OCI-LY1 (cell line): Measurements from ENCODE around the gene ZNF609.

Source experiments
- H2AFZ ChIP-seq: fragments of 200-600 bp; sonication (generic), shearing (Covaris generic); 2 replicates; pipeline ENCODE4 v1.6.0; 2014; ENCODE audit warnings: antibody characterized with exemption, mild to moderate bottlenecking, low read length
- H3F3A ChIP-seq: fragments of 200-600 bp; sonication (generic), shearing (Covaris generic); 2 replicates; pipeline ENCODE4 v1.6.0; 2014; ENCODE audit warnings: mild to moderate bottlenecking, antibody characterized with exemption, low read length, moderate library complexity; ENCODE audit not compliant: insufficient read depth
- H3K27ac ChIP-seq: fragments of 200-600 bp; sonication (generic); 2 replicates; pipeline ENCODE4 v1.5.1; 2014; ENCODE audit warnings: low read length, mixed run types, mild to moderate bottlenecking, low read depth; ENCODE audit not compliant: poor library complexity, severe bottlenecking
- H3K27me3 ChIP-seq: fragments of 200-600 bp; sonication (generic); 2 replicates; pipeline ENCODE4 v1.6.0; 2014; ENCODE audit warnings: antibody characterized with exemption, mild to moderate bottlenecking, low read length, moderate library complexity; ENCODE audit not compliant: insufficient read depth
- H3K36me3 ChIP-seq: fragments of 200-600 bp; sonication (generic); 2 replicates; pipeline ENCODE4 v1.6.1; 2014; ENCODE audit warnings: mild to moderate bottlenecking, antibody characterized with exemption, low read length, moderate library complexity, mixed read lengths; ENCODE audit not compliant: insufficient read depth
- H3K4me1 ChIP-seq: fragments of 200-600 bp; sonication (generic); 2 replicates; pipeline ENCODE4 v1.5.1; 2014; ENCODE audit warnings: mild to moderate bottlenecking, low read length, moderate library complexity; ENCODE audit not compliant: insufficient read depth, severe bottlenecking
- H3K4me2 ChIP-seq: fragments of 200-600 bp; sonication (generic), shearing (Covaris generic); 2 replicates; pipeline ENCODE4 v1.6.1; 2014; ENCODE audit warnings: low read length
- H3K4me3 ChIP-seq: fragments of 200-600 bp; sonication (generic); 2 replicates; pipeline ENCODE4 v1.5.1; 2014; ENCODE audit warnings: low read length, low read depth, mild to moderate bottlenecking, mixed read lengths; ENCODE audit not compliant: poor library complexity, severe bottlenecking
- H3K79me2 ChIP-seq: fragments of 200-600 bp; shearing (Covaris generic); 2 replicates; pipeline ENCODE4 v1.6.1; 2016; ENCODE audit warnings: mixed run types, low read length, mixed read lengths; ENCODE audit not compliant: insufficient read depth
- H3K9ac ChIP-seq: fragments of 200-600 bp; sonication (generic), shearing (Covaris generic); 2 replicates; pipeline ENCODE4 v1.6.1; 2014; ENCODE audit warnings: mild to moderate bottlenecking, low read length, mixed read lengths
- H3K9me2 ChIP-seq: fragments of 200-600 bp; sonication (generic), shearing (Covaris generic); 2 replicates; pipeline ENCODE4 v1.6.1; 2014; ENCODE audit warnings: low read depth, mild to moderate bottlenecking, low read length, mixed read lengths
- H3K9me3 ChIP-seq: fragments of 200-600 bp; shearing (Covaris generic); 2 replicates; pipeline ENCODE4 v1.6.1; 2014; ENCODE audit warnings: low read length, mixed read lengths
- H4K20me1 ChIP-seq: fragments of 200-600 bp; sonication (generic), shearing (Covaris generic); 2 replicates; pipeline ENCODE4 v1.6.0; 2016; ENCODE audit warnings: mild to moderate bottlenecking, low read length; ENCODE audit not compliant: insufficient read depth
- CTCF ChIP-seq: fragments of 200-600 bp; sonication (generic), shearing (Covaris generic); IDR thresholded peaks from 2 replicates; pipeline ENCODE4 v1.5.1; 2017; ENCODE audit warnings: mild to moderate bottlenecking, antibody characterized with exemption, low read length, moderate library complexity, mixed read lengths
- EZH2 ChIP-seq: fragments of 200-600 bp; sonication (generic), shearing (Covaris generic); IDR thresholded peaks from 2 replicates; pipeline ENCODE4 v1.8.0; 2017; ENCODE audit warnings: borderline replicate concordance, mixed run types, mild to moderate bottlenecking, antibody characterized with exemption, low read length, moderate library complexity, mixed read lengths

ZNF609 gene

GRCh38 chr15:64647367-64647766 is 187.0 kb downstream of the ZNF609 start:
- H2AFZ ChIP-seq = no peak overlapping the region
- no peak overlapping the region for H3K9ac ChIP-seq
- H3K4me1 ChIP-seq = peaks cover 24% of the 10 kb centered on the region
- no peaks in the 10 kb centered on the region for H3F3A ChIP-seq
- no peaks in the 10 kb centered on the region for H3K27me3 ChIP-seq
- no peaks in the 10 kb centered on the region for H4K20me1 ChIP-seq
- H3K9me2 ChIP-seq = no peaks in the 10 kb centered on the region
- no peak overlapping the region for H3K4me3 ChIP-seq
- no peak overlapping the region for H3K4me2 ChIP-seq
- H3K9me3 ChIP-seq = no peaks in the 10 kb centered on the region
- peaks cover 8% of the 10 kb centered on the region; the same call in 1 of the 2 replicates for H3K36me3 ChIP-seq
- H3K79me2 ChIP-seq = no peaks in the 10 kb centered on the region
- no peak overlapping the region for H3K27ac ChIP-seq
- TF ChIP-seq CTCF (no peak), EZH2 (no peak)

GRCh38 chr15:64650552-64650951 is 190.2 kb downstream of the ZNF609 start:
- no peaks in the 10 kb centered on the region for H4K20me1 ChIP-seq
- H3K79me2 ChIP-seq = no peaks in the 10 kb centered on the region
- no peak overlapping the region for H2AFZ ChIP-seq
- TF ChIP-seq EZH2 (no peak), CTCF (no peak)
- H3K9me3 ChIP-seq = no peaks in the 10 kb centered on the region
- H3K9me2 ChIP-seq = no peaks in the 10 kb centered on the region
- H3K27me3 ChIP-seq = no peaks in the 10 kb centered on the region
- peaks cover 26% of the 10 kb centered on the region for H3K4me1 ChIP-seq
- no peak overlapping the region for H3K4me3 ChIP-seq
- H3K36me3 ChIP-seq = peaks cover 4% of the 10 kb centered on the region; the same call in 1 of the 2 replicates
- peak overlapping the region; percentile 43 for H3K27ac ChIP-seq
- H3K4me2 ChIP-seq = no peak overlapping the region
- no peak overlapping the region for H3K9ac ChIP-seq
- H3F3A ChIP-seq = no peaks in the 10 kb centered on the region

GRCh38 chr15:64651601-64652191 is 191.3 kb downstream of the ZNF609 start:
- H3K36me3 ChIP-seq = no peaks in the 10 kb centered on the region
- H3K9ac ChIP-seq = peak overlapping the region; percentile 38; the same call in 1 of the 2 replicates
- H3F3A ChIP-seq = no peaks in the 10 kb centered on the region
- no peak overlapping the region for H3K4me3 ChIP-seq
- peak overlapping the region; percentile 77 for H3K27ac ChIP-seq
- H3K27me3 ChIP-seq = no peaks in the 10 kb centered on the region
- H4K20me1 ChIP-seq = no peaks in the 10 kb centered on the region
- H3K4me1 ChIP-seq = peaks cover 26% of the 10 kb centered on the region
- no peak overlapping the region for H2AFZ ChIP-seq
- no peak for TF ChIP-seq CTCF
- no peak for TF ChIP-seq EZH2
- no peaks in the 10 kb centered on the region for H3K79me2 ChIP-seq
- H3K4me2 ChIP-seq = peak overlapping the region; percentile 44; the same call in 1 of the 2 replicates
- no peaks in the 10 kb centered on the region for H3K9me3 ChIP-seq
- H3K9me2 ChIP-seq = no peaks in the 10 kb centered on the region
